Mucosa of descending colon (tissue), 3 donors: ENCODE results near the gene PPIP5K2. TPM values are rescaled to one million over a fixed set of nuclear protein-coding genes. Genes with fewer than 3 reads are reported as not detected.
A peak's percentile ranks its signal among the peaks of the same experiment; 100 is the strongest.
"Not testable (repeated sequence)": the region's sequence is repeated elsewhere in the genome, so short reads cannot be mapped to it uniquely, and the experiment has no call there.

ENCODE experiments used
- ATAC-seq: fragments of 200-7000 bp; cut with Tn5 transposase; one replicate; pipeline ENCODE4 v1.9.1; 2020; ENCODE audit warnings: mild to moderate bottlenecking, moderate library complexity
- DNase-seq, 3 donors: peaks; one replicate each; pipeline ENCODE4 v3.0.0-alpha.2; 2020
- H3K36me3 ChIP-seq: fragments of 200-600 bp; one replicate; pipeline ENCODE4 v1.8.0; 2021; ENCODE audit warnings: low read depth, mild to moderate bottlenecking
- H3K4me1 ChIP-seq: fragments of 200-600 bp; one replicate; pipeline ENCODE4 v1.8.0; 2021; ENCODE audit warnings: low read depth, mild to moderate bottlenecking
- H3K4me3 ChIP-seq: fragments of 200-600 bp; one replicate; pipeline ENCODE4 v1.8.0; 2021; ENCODE audit warnings: mild to moderate bottlenecking
- H3K9me3 ChIP-seq: fragments of 200-600 bp; one replicate; pipeline ENCODE4 v1.8.0; 2021; ENCODE audit warnings: mild to moderate bottlenecking
- intact Hi-C, 2 donors: fragments of 100-400 bp; cut with DNase I in 1 of 2; cut with micrococcal nuclease in 1 of 2; formaldehyde crosslinking; loops; one replicate each; pipeline versions ENCODE4 v1.11.0 to v1.11.1; 2022; cut with DNase I, micrococcal nuclease
- total RNA-seq, 3 donors: library from RNA; stranded (reverse); fragmentation: NEBNext Ultra II Directional in 2 of 3; extraction: Animal tissue kit (Norgen Biotek cat#: 25700) in 2 of 3; gene quantifications; one replicate each; pipeline versions ENCODE4 v1.2.1 to v1.2.4, GENCODE V29; 2021 to 2023
- TF ChIP-seq, protein P1 (sequence below): fragments of 200-600 bp; IDR thresholded peaks from one replicate; pipeline ENCODE4 v1.8.0; 2022; ENCODE audit warnings: antibody characterized with exemption, mild to moderate bottlenecking
- donor health status: DM: no; HTN: no; CAD: no; lungs with moderate emphysema.
- donor health status: DM: no; HTN: no; CAD: no.
- donor health status: DM: no; HTN: yes; CAD: no.

Gene PPIP5K2
- total RNA-seq, 3 donors from 2014 or later = 59.0 to 90.6 (median 77.6) TPM

DNA sequence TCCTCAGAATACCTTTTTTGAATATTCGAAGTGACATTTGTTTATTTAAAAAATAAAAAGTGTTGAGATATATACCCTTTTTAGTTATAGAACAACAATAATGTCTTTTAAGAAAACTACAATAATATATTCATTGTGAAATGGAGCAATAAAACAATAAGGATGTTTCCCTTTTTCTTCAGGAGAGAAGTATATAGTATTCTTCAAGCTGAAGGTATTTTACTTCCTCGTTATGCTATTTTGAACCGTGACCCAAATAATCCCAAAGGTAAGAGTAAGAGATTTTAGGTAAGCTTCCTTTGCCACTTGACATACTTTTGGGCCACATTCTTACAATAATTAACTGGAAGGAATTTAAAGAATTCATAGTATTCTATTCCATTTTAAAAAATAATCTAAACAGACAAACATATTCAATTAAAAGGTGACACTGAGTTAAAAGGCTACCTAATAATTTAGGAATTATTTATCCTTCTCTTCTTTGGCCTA is 18.1 kb downstream of the PPIP5K2 start:
- intact Hi-C loops = loop anchor here in 1 of 2 donors (10.0 kb wide), 1 partner anchor 353 kb away; no protein-coding TSS in a partner anchor
- ATAC-seq (peak; percentile 75), DNase-seq (no peak)
- H3K9me3 ChIP-seq = no peaks in the 10 kb centered on the region
- no peak overlapping the region for H3K4me3 ChIP-seq
- TF ChIP-seq, protein P1, sequence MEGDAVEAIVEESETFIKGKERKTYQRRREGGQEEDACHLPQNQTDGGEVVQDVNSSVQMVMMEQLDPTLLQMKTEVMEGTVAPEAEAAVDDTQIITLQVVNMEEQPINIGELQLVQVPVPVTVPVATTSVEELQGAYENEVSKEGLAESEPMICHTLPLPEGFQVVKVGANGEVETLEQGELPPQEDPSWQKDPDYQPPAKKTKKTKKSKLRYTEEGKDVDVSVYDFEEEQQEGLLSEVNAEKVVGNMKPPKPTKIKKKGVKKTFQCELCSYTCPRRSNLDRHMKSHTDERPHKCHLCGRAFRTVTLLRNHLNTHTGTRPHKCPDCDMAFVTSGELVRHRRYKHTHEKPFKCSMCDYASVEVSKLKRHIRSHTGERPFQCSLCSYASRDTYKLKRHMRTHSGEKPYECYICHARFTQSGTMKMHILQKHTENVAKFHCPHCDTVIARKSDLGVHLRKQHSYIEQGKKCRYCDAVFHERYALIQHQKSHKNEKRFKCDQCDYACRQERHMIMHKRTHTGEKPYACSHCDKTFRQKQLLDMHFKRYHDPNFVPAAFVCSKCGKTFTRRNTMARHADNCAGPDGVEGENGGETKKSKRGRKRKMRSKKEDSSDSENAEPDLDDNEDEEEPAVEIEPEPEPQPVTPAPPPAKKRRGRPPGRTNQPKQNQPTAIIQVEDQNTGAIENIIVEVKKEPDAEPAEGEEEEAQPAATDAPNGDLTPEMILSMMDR = no peak
- H3K36me3 ChIP-seq = no peaks in the 10 kb centered on the region
- peaks cover 8% of the 10 kb centered on the region for H3K4me1 ChIP-seq

- Histone ChIP-seq H3K4me1 (peaks cover 8% of the 10 kb centered on the region), H3K9me3 (no peaks in the 10 kb centered on the region), H3K36me3 (no peaks in the 10 kb centered on the region), H3K4me3 (no peak overlapping the region)
- TF ChIP-seq, protein P1 = peak; percentile 67
- ATAC-seq (peak; percentile 96), DNase-seq (peak; percentile 49 to 92 (median 72))
- intact Hi-C loops = loop anchor here in 1 of 2 donors (10.0 kb wide), 1 partner anchor 355 kb away; no protein-coding TSS in a partner anchor
Observed at GRCh38 chr5:103139264-103139865, 19.3 kb downstream of the PPIP5K2 start.

- H3K4me1 ChIP-seq, H3K9me3 ChIP-seq, H3K36me3 ChIP-seq, intact Hi-C loops, ATAC-seq, H3K4me3 ChIP-seq: not testable (repeated sequence)
- DNase-seq = peak in 1 of 3 donors; percentile 37
Observed at GRCh38 chr5:103142132-103142531, 22.0 kb downstream of the PPIP5K2 start.

DNA sequence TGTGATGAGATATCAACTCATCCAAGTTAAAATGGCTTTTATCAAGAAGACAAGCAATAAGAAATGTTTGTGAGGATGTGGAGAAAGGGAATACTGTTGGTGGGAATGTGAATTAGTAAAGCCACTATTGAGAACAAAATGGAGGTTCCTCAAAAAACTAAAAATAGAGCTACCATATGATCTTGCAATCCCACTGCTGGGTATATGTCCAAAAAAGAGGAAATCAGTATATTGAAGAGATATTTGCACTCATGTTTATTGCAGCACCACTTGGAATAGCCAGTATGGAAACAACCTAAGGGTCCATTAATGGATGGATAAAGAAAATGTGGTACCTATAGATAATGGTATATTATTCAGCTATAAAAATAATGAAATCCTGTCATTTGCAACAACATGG is 25.1 kb downstream of the PPIP5K2 start:
- no peak for ATAC-seq
- Histone ChIP-seq H3K36me3 (no peaks in the 10 kb centered on the region), H3K4me1 (no peaks in the 10 kb centered on the region), H3K4me3 (no peak overlapping the region), H3K9me3 (no peaks in the 10 kb centered on the region)
- intact Hi-C loops = no loop called here
- DNase-seq = no peak
- TF ChIP-seq, protein P1 = no peak

DNA sequence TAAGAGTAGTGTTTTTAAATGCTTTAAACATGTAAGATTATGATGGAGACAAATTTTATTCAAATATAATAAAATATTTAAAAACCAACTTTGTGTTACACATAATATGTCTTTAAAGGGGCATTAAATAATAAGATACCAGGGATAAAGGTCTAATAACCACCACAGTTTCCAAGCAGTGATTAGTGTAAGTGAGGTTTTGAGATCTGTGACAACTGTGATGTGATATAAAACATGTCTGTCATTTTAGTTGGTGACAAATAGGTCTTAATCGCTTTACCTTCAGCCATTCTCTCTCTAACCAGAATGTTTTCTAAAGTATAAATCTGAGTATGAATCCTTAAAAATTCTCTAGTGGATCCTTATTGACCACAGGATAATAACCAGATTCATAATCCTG is 28.1 kb downstream of the PPIP5K2 start:
- Histone ChIP-seq H3K4me3 (no peak overlapping the region), H3K36me3 (no peaks in the 10 kb centered on the region), H3K4me1 (no peaks in the 10 kb centered on the region), H3K9me3 (no peaks in the 10 kb centered on the region)
- DNase-seq (no peak), ATAC-seq (no peak)
- intact Hi-C loops = no loop called here
- TF ChIP-seq, protein P1 = no peak

GRCh38 chr5:103151156-103151555 is 31.1 kb downstream of the PPIP5K2 start:
- no peaks in the 10 kb centered on the region for H3K9me3 ChIP-seq
- no peak overlapping the region for H3K4me3 ChIP-seq
- no peaks in the 10 kb centered on the region for H3K4me1 ChIP-seq
- no peak for DNase-seq
- ATAC-seq = no peak
- H3K36me3 ChIP-seq = no peaks in the 10 kb centered on the region
- TF ChIP-seq, protein P1 = no peak
- intact Hi-C loops = no loop called here
